DND-41 (cell line): Measurements from ENCODE around the gene EGR4.

Experiments used
- ATAC-seq: fragments of 200-7000 bp; cut with Tn5 transposase; 3 replicates; pipeline ENCODE4 v1.9.1; 2021; ENCODE audit warnings: low read depth; ENCODE audit not compliant: insufficient read depth
- DNase-seq: peaks from one replicate; pipeline ENCODE4 v3.0.0-alpha.2; 2020
- H2AFZ ChIP-seq: 2 replicates; pipeline ENCODE4 v1.6.0; 2012; ENCODE audit warnings: low read depth, low read length
- H3K27ac ChIP-seq: 2 replicates; pipeline ENCODE4 v1.5.1; 2012; ENCODE audit warnings: low read length, inconsistent platforms
- H3K27me3 ChIP-seq: fragments of 200-600 bp; sonication (generic); 2 replicates; pipeline ENCODE4 v1.6.0; 2012; ENCODE audit warnings: low read length, mild to moderate bottlenecking, inconsistent platforms; ENCODE audit not compliant: insufficient read depth, poor library complexity
- H3K36me3 ChIP-seq: 2 replicates; pipeline ENCODE4 v1.5.1; 2012; ENCODE audit warnings: low read length, inconsistent platforms; ENCODE audit not compliant: insufficient read depth
- H3K4me1 ChIP-seq: 2 replicates; pipeline ENCODE4 v1.5.1; 2012; ENCODE audit warnings: mild to moderate bottlenecking, low read length; ENCODE audit not compliant: insufficient read depth
- H3K4me2 ChIP-seq: 2 replicates; pipeline ENCODE4 v1.6.0; 2012; ENCODE audit warnings: mild to moderate bottlenecking, moderate library complexity, low read length, inconsistent platforms; ENCODE audit not compliant: insufficient read depth
- H3K4me3 ChIP-seq, 2 experiments: fragments of 200-600 bp in 1 of 2; shearing (Covaris generic) in 1 of 2; 2 replicates each; pipeline ENCODE4 v1.5.1; 2012 to 2016; ENCODE audit warnings: inconsistent platforms in 2 of 2, low read length in 2 of 2, mild to moderate bottlenecking in 2 of 2, low read depth in 1 of 2, moderate library complexity in 1 of 2
- H3K79me2 ChIP-seq: 2 replicates; pipeline ENCODE4 v1.6.0; 2012; ENCODE audit warnings: low read length, inconsistent platforms; ENCODE audit not compliant: insufficient read depth
- H3K9ac ChIP-seq: 2 replicates; pipeline ENCODE4 v1.6.0; 2012; ENCODE audit warnings: low read depth, mild to moderate bottlenecking, inconsistent platforms, low read length, moderate library complexity
- H3K9me3 ChIP-seq: 2 replicates; pipeline ENCODE4 v1.5.1; 2012; ENCODE audit warnings: low read length, moderate library complexity, mild to moderate bottlenecking, inconsistent platforms; ENCODE audit not compliant: insufficient read depth, severe bottlenecking
- H4K20me1 ChIP-seq: 2 replicates; pipeline ENCODE4 v1.6.0; 2012; ENCODE audit warnings: low read length; ENCODE audit not compliant: insufficient read depth
- CTCF ChIP-seq: IDR thresholded peaks from 2 replicates; pipeline ENCODE4 v1.5.1; 2012; ENCODE audit warnings: borderline replicate concordance, low read length, moderate library complexity, mild to moderate bottlenecking; ENCODE audit not compliant: poor library complexity, severe bottlenecking; ENCODE audit errors: extremely low read depth
- EZH2 ChIP-seq: IDR thresholded peaks from 3 replicates; pipeline ENCODE4 v1.6.1; 2012; ENCODE audit warnings: borderline replicate concordance, low read depth, mild to moderate bottlenecking, moderate library complexity, low read length, inconsistent platforms; ENCODE audit not compliant: severe bottlenecking

Gene EGR4

GRCh38 chr2:73307720-73308119 is 14.4 kb upstream of the EGR4 start:
- Histone ChIP-seq H4K20me1 (no peaks in the 10 kb centered on the region), H2AFZ (no peak overlapping the region), H3K4me2 (no peak overlapping the region), H3K4me3 (no peak overlapping the region), H3K9me3 (no peaks in the 10 kb centered on the region), H3K36me3 (no peaks in the 10 kb centered on the region), H3K79me2 (no peaks in the 10 kb centered on the region), H3K27ac (no peak overlapping the region), H3K27me3 (peaks cover 18% of the 10 kb centered on the region), H3K9ac (no peak overlapping the region), H3K4me1 (no peaks in the 10 kb centered on the region)
- TF ChIP-seq EZH2 (no peak), CTCF (no peak)
- ATAC-seq, result no peak
- DNase-seq, result no peak

GRCh38 chr2:73301636-73302035 is 8.3 kb upstream of the EGR4 start:
- Histone ChIP-seq H3K27ac (no peak overlapping the region), H3K27me3 (peaks cover 11% of the 10 kb centered on the region), H3K4me1 (no peaks in the 10 kb centered on the region), H2AFZ (no peak overlapping the region), H3K9ac (no peak overlapping the region), H4K20me1 (no peaks in the 10 kb centered on the region), H3K9me3 (no peaks in the 10 kb centered on the region), H3K36me3 (no peaks in the 10 kb centered on the region), H3K4me3 (no peak overlapping the region), H3K4me2 (no peak overlapping the region), H3K79me2 (no peaks in the 10 kb centered on the region)
- DNase-seq, result no peak
- ATAC-seq, result no peak
- TF ChIP-seq CTCF (no peak), EZH2 (no peak)

- ATAC-seq (no peak), DNase-seq (no peak)
- Histone ChIP-seq H3K4me3 (no peak overlapping the region), H2AFZ (no peak overlapping the region), H3K4me2 (no peak overlapping the region), H3K36me3 (no peaks in the 10 kb centered on the region), H3K4me1 (no peaks in the 10 kb centered on the region), H3K27ac (no peak overlapping the region), H3K9ac (no peak overlapping the region), H3K27me3 (peaks cover 8% of the 10 kb centered on the region), H4K20me1 (no peaks in the 10 kb centered on the region), H3K9me3 (no peaks in the 10 kb centered on the region), H3K79me2 (no peaks in the 10 kb centered on the region)
- TF ChIP-seq CTCF, result no peak
- no peak for TF ChIP-seq EZH2
Observed at GRCh38 chr2:73300926-73301325, 7.6 kb upstream of the EGR4 start.

- DNase-seq (no peak), ATAC-seq (no peak)
- Histone ChIP-seq H3K4me3 (no peak overlapping the region), H3K36me3 (no peaks in the 10 kb centered on the region), H3K4me2 (no peak overlapping the region), H3K27ac (no peak overlapping the region), H3K27me3 (peaks cover 13% of the 10 kb centered on the region), H3K9ac (no peak overlapping the region), H2AFZ (no peak overlapping the region), H3K79me2 (no peaks in the 10 kb centered on the region), H3K9me3 (no peaks in the 10 kb centered on the region), H3K4me1 (no peaks in the 10 kb centered on the region), H4K20me1 (no peaks in the 10 kb centered on the region)
- TF ChIP-seq EZH2 (no peak), CTCF (no peak)
Observed at GRCh38 chr2:73297586-73297985, 4.2 kb upstream of the EGR4 start.
